Fibroblast of lung (primary cell): ENCODE data around the gene TM4SF18. TPM values are rescaled to one million over a fixed set of nuclear protein-coding genes. Genes with fewer than 3 reads are reported as not detected.
A peak's percentile ranks its signal among the peaks of the same experiment; 100 is the strongest.

Experiments
- DNase-seq, 2 donors: peaks; one replicate each; pipeline versions ENCODE4 v3.0.0 to v3.0.0-alpha.2; 2010; ENCODE audit warnings: low read depth in 2 of 2
- H2AFZ ChIP-seq: 2 replicates; pipeline ENCODE4 v1.5.1; 2012; ENCODE audit warnings: low read length, control low read depth, inconsistent platforms
- H3K27ac ChIP-seq: 2 replicates; pipeline ENCODE4 v1.5.1; 2011; ENCODE audit warnings: low read length, control low read depth; ENCODE audit not compliant: insufficient read depth
- H3K27me3 ChIP-seq: 2 replicates; pipeline ENCODE4 v1.5.1; 2011; ENCODE audit warnings: mild to moderate bottlenecking, low read length; ENCODE audit not compliant: control insufficient read depth, insufficient read depth
- H3K36me3 ChIP-seq: 2 replicates; pipeline ENCODE4 v1.5.1; 2011; ENCODE audit warnings: low read length; ENCODE audit not compliant: control insufficient read depth, insufficient read depth
- H3K4me1 ChIP-seq: 2 replicates; pipeline ENCODE4 v1.5.1; 2011; ENCODE audit warnings: low read length; ENCODE audit not compliant: control insufficient read depth, insufficient read depth; ENCODE audit errors: extremely low read depth
- H3K4me2 ChIP-seq: 2 replicates; pipeline ENCODE4 v1.5.1; 2011; ENCODE audit warnings: low read length, control low read depth; ENCODE audit not compliant: insufficient read depth; ENCODE audit errors: extremely low read depth
- H3K4me3 ChIP-seq, 4 experiments: fragments of 200-600 bp in 1 of 4; sonication (generic) in 1 of 4; replicated peaks in 1 of 4; 2 replicates each; pipeline ENCODE4 v1.5.1; 2011 to 2016; ENCODE audit warnings: low read length in 4 of 4, low read depth in 3 of 4, mild to moderate bottlenecking in 3 of 4, control low read depth in 2 of 4, inconsistent platforms in 1 of 4, mixed read lengths in 1 of 4; ENCODE audit not compliant: insufficient read depth in 1 of 4; ENCODE audit errors: control extremely low read depth in 1 of 4
- H3K79me2 ChIP-seq: 2 replicates; pipeline ENCODE4 v1.5.1; 2012; ENCODE audit warnings: mild to moderate bottlenecking, low read length, inconsistent platforms; ENCODE audit not compliant: control insufficient read depth, insufficient read depth
- H3K9ac ChIP-seq: 2 replicates; pipeline ENCODE4 v1.5.1; 2011; ENCODE audit warnings: mild to moderate bottlenecking, low read length, control low read depth; ENCODE audit not compliant: insufficient read depth
- H3K9me3 ChIP-seq: 2 replicates; pipeline ENCODE4 v1.5.1; 2012; ENCODE audit warnings: low read depth, low read length; ENCODE audit not compliant: control insufficient read depth, insufficient read depth
- H4K20me1 ChIP-seq: 2 replicates; pipeline ENCODE4 v1.5.1; 2011; ENCODE audit warnings: low read length; ENCODE audit not compliant: control insufficient read depth, insufficient read depth; ENCODE audit errors: extremely low read depth
- EZH2 ChIP-seq: IDR thresholded peaks from 2 replicates; pipeline ENCODE4 v1.5.1; 2012; ENCODE audit warnings: low read length, control low read depth, mild to moderate bottlenecking; ENCODE audit errors: missing control alignments
- polyA plus RNA-seq, 2 donors: library from polyadenylated mRNA; depleted of rRNA in 1 of 2; stranded (reverse) in 1 of 2; unstranded in 1 of 2; fragments of >200 nt; gene quantifications; 2 replicates each; pipeline ENCODE4 v1.2.1, GENCODE V29; 2011 to 2012; ENCODE audit warnings: missing spikeins in 1 of 2
- total RNA-seq: library from RNA; depleted of rRNA; stranded (reverse); fragments of >200 nt; gene quantifications from 2 replicates; pipeline ENCODE4 v1.2.1, GENCODE V29; 2014
- TF ChIP-seq, protein P1 (sequence below), 2 donors: IDR thresholded peaks in 1 of 2; conservative IDR thresholded peaks in 1 of 2; 1 replicate in 1 of 2; 2 replicates in 1 of 2; pipeline ENCODE4 v1.5.1; 2011 to 2012; ENCODE audit warnings: low read length in 2 of 2, control low read depth in 1 of 2, inconsistent platforms in 1 of 2, low read depth in 1 of 2, mild to moderate bottlenecking in 1 of 2

TM4SF18 gene
- total and polyA plus RNA-seq, 2 donors (not counting 1 experiment from before 2014, with no cell fraction given), result not detected

DNA sequence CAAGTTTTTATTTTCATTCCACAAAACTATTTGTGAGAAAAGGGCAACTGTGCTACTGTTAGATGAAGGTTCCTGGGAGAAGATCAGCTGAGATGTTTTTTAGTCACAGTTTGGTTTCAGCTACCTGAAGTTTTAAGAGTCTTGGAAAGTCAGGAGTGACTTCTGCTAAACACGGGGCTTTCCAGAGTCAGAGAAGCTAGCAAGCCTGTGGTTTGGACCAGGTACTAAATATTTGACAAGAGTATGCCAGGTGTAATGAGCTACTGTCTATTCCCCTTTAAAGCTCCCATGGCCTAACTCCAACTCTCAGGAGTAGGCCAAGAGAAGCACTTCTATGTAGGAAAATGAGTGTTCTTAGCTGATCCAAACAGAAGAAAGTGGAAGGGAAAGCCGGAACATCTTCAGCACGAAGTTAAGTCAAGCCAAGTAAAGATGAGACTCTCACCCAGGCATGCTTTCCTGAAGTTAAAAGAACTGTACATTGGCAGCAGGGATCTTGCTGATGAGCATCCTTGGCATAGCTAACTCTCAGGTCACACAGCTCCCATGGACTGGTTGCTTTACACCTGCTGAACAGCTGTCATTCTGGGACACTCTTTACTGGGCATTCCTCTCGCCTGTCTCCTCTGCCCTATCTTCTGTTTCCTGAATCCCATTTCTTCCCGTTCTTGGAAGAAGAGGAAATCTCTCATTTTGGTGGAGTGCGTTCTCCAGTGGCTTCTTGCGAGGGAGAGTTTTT, 22.5 kb downstream of the TM4SF18 start:
- H3K9ac ChIP-seq, result no peak overlapping the region
- peak in 1 of 2 donors; percentile 36 for DNase-seq
- peaks cover 8% of the 10 kb centered on the region for H3K4me1 ChIP-seq
- no peak overlapping the region for H3K27ac ChIP-seq
- no peaks in the 10 kb centered on the region for H3K9me3 ChIP-seq
- no peak for TF ChIP-seq EZH2
- TF ChIP-seq, protein P1, sequence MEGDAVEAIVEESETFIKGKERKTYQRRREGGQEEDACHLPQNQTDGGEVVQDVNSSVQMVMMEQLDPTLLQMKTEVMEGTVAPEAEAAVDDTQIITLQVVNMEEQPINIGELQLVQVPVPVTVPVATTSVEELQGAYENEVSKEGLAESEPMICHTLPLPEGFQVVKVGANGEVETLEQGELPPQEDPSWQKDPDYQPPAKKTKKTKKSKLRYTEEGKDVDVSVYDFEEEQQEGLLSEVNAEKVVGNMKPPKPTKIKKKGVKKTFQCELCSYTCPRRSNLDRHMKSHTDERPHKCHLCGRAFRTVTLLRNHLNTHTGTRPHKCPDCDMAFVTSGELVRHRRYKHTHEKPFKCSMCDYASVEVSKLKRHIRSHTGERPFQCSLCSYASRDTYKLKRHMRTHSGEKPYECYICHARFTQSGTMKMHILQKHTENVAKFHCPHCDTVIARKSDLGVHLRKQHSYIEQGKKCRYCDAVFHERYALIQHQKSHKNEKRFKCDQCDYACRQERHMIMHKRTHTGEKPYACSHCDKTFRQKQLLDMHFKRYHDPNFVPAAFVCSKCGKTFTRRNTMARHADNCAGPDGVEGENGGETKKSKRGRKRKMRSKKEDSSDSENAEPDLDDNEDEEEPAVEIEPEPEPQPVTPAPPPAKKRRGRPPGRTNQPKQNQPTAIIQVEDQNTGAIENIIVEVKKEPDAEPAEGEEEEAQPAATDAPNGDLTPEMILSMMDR (conservative IDR thresholded peaks at IDR 0.05 in 1 of 2, IDR thresholded peaks at IDR 0.05 in 1 of 2; ENCODE audit: low read depth in 1 of 2, low read length in 2 of 2), result no peak
- H3K79me2 ChIP-seq, result no peaks in the 10 kb centered on the region
- no peak overlapping the region for H3K4me3 ChIP-seq
- H3K36me3 ChIP-seq, result no peaks in the 10 kb centered on the region
- H4K20me1 ChIP-seq, result no peaks in the 10 kb centered on the region
- no peaks in the 10 kb centered on the region for H3K27me3 ChIP-seq
- no peak overlapping the region for H2AFZ ChIP-seq
- H3K4me2 ChIP-seq, result no peak overlapping the region

DNA sequence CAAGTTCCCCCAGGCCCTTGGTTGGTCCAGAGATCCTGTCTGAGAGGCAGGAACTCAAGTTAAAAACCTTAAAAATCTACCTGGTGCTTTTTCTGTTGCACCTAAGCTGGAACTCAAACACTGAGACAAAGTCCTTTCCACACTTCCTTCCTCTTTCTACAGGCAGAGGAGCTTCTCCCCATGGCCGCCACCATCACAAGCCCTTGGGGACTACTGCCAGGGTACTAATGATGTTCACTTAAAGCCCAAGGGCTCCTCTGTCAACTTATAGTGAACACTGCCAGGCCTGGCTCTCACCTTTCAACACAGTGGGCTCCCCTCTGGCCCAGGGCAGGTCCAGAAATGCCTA, 26.0 kb downstream of the TM4SF18 start:
- no peak overlapping the region for H3K4me3 ChIP-seq
- no peaks in the 10 kb centered on the region for H3K27me3 ChIP-seq
- H2AFZ ChIP-seq, result no peak overlapping the region
- no peaks in the 10 kb centered on the region for H4K20me1 ChIP-seq
- H3K36me3 ChIP-seq, result no peaks in the 10 kb centered on the region
- no peak for DNase-seq
- no peak overlapping the region for H3K9ac ChIP-seq
- TF ChIP-seq, protein P1 (conservative IDR thresholded peaks at IDR 0.05 in 1 of 2, IDR thresholded peaks at IDR 0.05 in 1 of 2; ENCODE audit: low read depth in 1 of 2, low read length in 2 of 2), result no peak
- no peak for TF ChIP-seq EZH2
- H3K4me2 ChIP-seq, result no peak overlapping the region
- no peak overlapping the region for H3K27ac ChIP-seq
- no peaks in the 10 kb centered on the region for H3K9me3 ChIP-seq
- H3K79me2 ChIP-seq, result no peaks in the 10 kb centered on the region
- H3K4me1 ChIP-seq, result no peaks in the 10 kb centered on the region

DNA sequence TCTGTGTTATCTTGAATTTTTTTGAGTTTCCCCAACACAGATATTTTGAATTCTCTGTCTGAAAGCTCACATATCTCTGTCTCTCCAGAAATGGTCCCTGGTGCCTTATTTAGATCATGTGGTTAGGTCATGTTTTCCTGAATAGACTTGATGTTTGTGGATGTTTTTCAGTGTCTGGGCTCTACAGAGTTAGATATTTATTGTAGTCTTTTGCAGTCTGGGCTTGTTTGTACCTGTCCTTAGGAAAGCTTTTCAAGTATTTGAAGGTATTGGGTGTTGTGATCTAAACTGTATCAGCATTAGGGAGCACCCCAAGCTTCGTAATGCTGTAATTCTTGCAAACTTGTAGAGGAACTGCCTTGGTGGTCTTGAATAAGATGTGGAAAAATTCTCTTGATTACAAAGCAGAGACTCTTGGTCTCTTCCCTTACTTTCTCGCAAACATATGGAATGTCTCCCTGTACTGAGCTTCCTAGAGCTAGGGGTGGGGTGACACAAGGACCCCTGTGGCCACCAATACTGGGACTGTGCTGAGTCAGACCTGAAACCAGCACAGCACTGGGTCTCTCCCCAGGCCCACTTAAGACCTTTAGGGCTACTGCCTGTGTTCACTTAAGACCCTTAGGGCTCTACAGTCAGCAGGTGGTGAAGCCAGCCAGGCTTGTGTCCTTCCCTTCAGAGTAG, 26.5 kb downstream of the TM4SF18 start:
- no peaks in the 10 kb centered on the region for H4K20me1 ChIP-seq
- no peak for TF ChIP-seq EZH2
- TF ChIP-seq, protein P1 (conservative IDR thresholded peaks at IDR 0.05 in 1 of 2, IDR thresholded peaks at IDR 0.05 in 1 of 2; ENCODE audit: low read depth in 1 of 2, low read length in 2 of 2), result no peak
- no peaks in the 10 kb centered on the region for H3K79me2 ChIP-seq
- H2AFZ ChIP-seq, result no peak overlapping the region
- H3K27me3 ChIP-seq, result no peaks in the 10 kb centered on the region
- no peak overlapping the region for H3K9ac ChIP-seq
- DNase-seq, result no peak
- H3K27ac ChIP-seq, result no peak overlapping the region
- H3K4me2 ChIP-seq, result no peak overlapping the region
- no peak overlapping the region for H3K4me3 ChIP-seq
- H3K9me3 ChIP-seq, result no peaks in the 10 kb centered on the region
- no peaks in the 10 kb centered on the region for H3K4me1 ChIP-seq
- H3K36me3 ChIP-seq, result no peaks in the 10 kb centered on the region
